Measurements from ENCODE around the gene POLR2F. TPM values are rescaled to one million over a fixed set of nuclear protein-coding genes. Genes with fewer than 3 reads are reported as not detected.

Gene POLR2F
- total RNA-seq, 1 experiment from 2014 or later, result 107 TPM

GRCh38 chr22:37983860-37984791, 30.6 kb downstream of the POLR2F start, which contains the start of gene SOX10:
Gene SOX10, minus strand, starts transcription at chr22:37984555. Its CDS starts 771 bp downstream, at chr22:37983784.
- ChIA-PET CTCF (no interaction called here), RAD21 (ENCODE audit: low non-redundant PET in 1 of 2, low total read pairs in 2 of 2, uncharacterized antibody in 2 of 2, unreplicated experiment in 2 of 2) (no interaction called here), POLR2A (no interaction called here)
- ATAC-seq, result no peak
- no peak within 1 kb of the TSS for H2AFZ ChIP-seq (ENCODE audit: low read depth, low read length, poor library complexity, severe bottlenecking)
- no peak within 1 kb of the TSS for H3K4me3 ChIP-seq (replicated peaks in 1 of 2; ENCODE audit: low read depth in 1 of 2, low read length in 2 of 2)
- DNase-seq (ENCODE audit: low read depth, low spot score), result no peak
- no peak within 1 kb of the TSS for H3K9ac ChIP-seq (ENCODE audit: low read length)
- H3K4me1 ChIP-seq (ENCODE audit: control insufficient read depth in 1 of 2, insufficient read depth in 2 of 2, low read length in 2 of 2), result no peaks in the 10 kb centered on the region
- H3K4me2 ChIP-seq (ENCODE audit: low read length), result no peak within 1 kb of the TSS
- no peaks in the 10 kb centered on the region for H3K27me3 ChIP-seq (ENCODE audit: insufficient read depth, low read length)
- no peaks in the 10 kb centered on the region for H3K9me2 ChIP-seq (ENCODE audit: insufficient read depth)
- BruUV-seq (replicated peaks), result no TSS peak
- no peaks in the 10 kb centered on the region for H3K9me3 ChIP-seq (ENCODE audit: control insufficient read depth in 1 of 2, insufficient read depth in 1 of 2, low read depth in 1 of 2, low read length in 2 of 2)
- no peak within 1 kb of the TSS for H3K27ac ChIP-seq (ENCODE audit: low read depth, low read length)
- TF ChIP-seq CTCF (IDR thresholded peaks at IDR 0.05 in 2 of 3, conservative IDR thresholded peaks at IDR 0.05 in 1 of 3; ENCODE audit: borderline replicate concordance in 1 of 3, insufficient read depth in 1 of 3, low read depth in 2 of 3, low read length in 2 of 3) (no peak), JUND (IDR thresholded peaks at IDR 0.05) (no peak), SRF (IDR thresholded peaks at IDR 0.05; ENCODE audit: low read depth) (no peak), RAD21 (IDR thresholded peaks at IDR 0.05; ENCODE audit: low read depth) (no peak), YY1 (IDR thresholded peaks at IDR 0.05; ENCODE audit: extremely low read depth, insufficient replicate concordance, low read depth, low read length) (no peak), ELF1 (IDR thresholded peaks at IDR 0.05; ENCODE audit: borderline replicate concordance, low read depth) (no peak), SIN3A (IDR thresholded peaks at IDR 0.05; ENCODE audit: low read depth) (no peak), POLR2AphosphoS5 (IDR thresholded peaks at IDR 0.05; ENCODE audit: low read depth, low read length) (no peak), CEBPB (IDR thresholded peaks at IDR 0.05; ENCODE audit: low read depth) (no peak), MAX (IDR thresholded peaks at IDR 0.05) (no peak), ATF3 (IDR thresholded peaks at IDR 0.05) (no peak), FOSL1 (IDR thresholded peaks at IDR 0.05; ENCODE audit: low read depth) (no peak), ZFX (IDR thresholded peaks at IDR 0.05) (no peak), REST (IDR thresholded peaks at IDR 0.05; ENCODE audit: low read depth) (no peak)
- intact Hi-C loops (cut with micrococcal nuclease), result no loop called here
- H3K79me2 ChIP-seq (ENCODE audit: insufficient read depth, low read length), result no peaks in the 10 kb centered on the region
- H4K20me1 ChIP-seq (ENCODE audit: insufficient read depth), result no peaks in the 10 kb centered on the region
- H3K36me3 ChIP-seq (ENCODE audit: control insufficient read depth in 1 of 2, insufficient read depth in 2 of 2, low read length in 2 of 2), result no peaks in the 10 kb centered on the region
